ENCODE measurements around the gene ZNF836.
A peak's percentile ranks its signal among the peaks of the same experiment; 100 is the strongest.

Gene ZNF836

DNA sequence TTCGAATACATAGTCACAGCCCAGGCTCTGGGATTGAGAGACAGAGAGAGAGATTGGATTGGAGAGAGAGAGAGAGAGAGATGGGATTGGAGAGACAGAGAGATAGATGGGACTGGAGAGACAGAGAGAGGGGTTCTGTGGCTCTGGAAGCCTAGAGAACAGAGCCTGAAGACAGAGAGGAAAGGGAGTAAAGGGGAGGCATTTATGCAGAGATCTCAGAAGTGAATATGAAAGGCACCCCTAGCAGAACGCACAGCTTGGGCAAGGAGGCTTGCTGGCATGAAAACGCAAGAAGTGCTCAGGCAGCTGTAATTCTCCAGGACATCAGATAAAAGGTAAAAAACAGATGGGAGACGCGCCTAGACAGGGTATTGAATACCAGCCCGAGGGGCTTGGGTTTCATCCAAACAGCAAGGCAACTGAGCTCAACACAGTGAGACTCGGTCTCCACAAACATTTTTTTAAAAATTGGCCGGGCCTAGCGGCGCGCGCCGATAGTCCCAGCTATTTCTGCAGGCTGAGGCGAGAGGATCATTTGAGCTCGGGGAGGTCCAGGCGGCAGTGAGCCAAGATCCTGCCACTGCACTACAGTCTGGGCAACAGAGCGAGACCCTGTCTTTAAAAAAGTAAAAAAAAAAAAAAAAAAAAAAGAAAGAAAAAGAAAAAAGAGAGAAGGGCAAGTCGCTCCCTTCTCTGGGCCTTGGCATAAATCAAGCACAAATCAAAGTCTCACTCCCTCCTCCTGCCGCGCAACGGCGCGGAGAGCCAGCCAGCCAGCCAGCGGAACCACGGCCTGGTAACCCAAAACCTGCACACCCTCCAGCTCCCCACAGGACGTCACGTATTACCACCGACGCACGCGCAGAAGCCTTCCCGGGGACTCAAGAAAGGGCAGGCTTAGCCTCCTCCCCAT, 17.7 kb upstream of the ZNF836 start:
- DNase-seq, result no peak

DNA sequence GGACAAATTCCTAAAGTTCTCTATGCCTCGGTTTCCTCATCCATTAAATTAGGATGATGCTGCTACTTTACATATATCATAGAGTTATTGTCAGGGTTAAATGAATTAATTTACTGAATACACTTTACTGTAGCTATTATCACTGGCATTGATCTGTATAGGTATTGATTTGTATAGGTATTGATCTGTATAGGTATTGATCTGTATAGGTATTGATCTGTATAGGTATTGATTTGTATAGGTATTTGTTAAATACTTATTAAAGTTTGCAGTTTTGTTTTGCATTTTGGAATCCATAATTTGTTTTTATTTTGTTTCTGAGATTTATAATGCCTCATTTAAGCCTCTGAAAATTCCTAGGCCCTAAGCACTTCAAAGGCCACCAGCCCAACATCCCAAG, 16.0 kb upstream of the ZNF836 start:
- DNase-seq, result no peak

DNA sequence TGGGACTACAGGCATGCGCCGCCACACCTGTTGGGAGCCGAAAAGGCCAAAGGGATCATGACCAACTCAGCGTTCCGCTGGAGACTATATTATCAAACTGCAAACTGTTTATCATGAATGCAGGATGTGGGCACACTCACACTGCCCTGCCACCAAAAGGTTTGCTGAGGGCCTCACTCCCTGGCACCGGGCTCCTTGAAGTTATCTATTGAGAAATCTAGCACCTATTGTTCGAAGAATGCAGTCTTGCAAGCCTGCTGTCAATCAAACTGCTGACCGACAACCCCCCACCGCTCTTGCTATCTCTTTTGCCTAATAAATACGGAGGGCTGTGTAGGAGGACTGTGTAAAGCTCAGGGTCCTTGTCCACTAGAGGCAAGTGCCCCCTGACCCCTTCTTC, 5.2 kb upstream of the ZNF836 start:
- DNase-seq, result no peak

DNA sequence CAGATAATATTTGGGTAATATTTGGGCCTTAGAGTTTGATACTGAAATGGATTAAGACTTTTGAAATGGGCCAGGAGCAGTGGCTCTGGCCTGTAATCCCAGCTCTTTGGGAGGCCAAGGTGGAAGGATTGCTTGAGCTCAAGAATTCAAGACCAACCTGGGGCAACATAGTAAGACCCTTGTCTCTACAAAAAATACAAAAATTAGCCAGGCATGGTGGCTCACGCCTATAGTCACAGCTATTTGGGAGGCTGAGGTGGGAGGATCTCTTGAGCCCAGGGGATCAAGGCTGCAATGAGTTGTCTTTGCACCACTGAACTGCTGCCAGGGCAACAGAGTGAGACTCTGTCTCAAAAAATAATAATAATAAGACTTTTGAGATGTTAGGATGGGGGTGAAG, 926 bp upstream of the ZNF836 start:
- DNase-seq, result no peak

DNA sequence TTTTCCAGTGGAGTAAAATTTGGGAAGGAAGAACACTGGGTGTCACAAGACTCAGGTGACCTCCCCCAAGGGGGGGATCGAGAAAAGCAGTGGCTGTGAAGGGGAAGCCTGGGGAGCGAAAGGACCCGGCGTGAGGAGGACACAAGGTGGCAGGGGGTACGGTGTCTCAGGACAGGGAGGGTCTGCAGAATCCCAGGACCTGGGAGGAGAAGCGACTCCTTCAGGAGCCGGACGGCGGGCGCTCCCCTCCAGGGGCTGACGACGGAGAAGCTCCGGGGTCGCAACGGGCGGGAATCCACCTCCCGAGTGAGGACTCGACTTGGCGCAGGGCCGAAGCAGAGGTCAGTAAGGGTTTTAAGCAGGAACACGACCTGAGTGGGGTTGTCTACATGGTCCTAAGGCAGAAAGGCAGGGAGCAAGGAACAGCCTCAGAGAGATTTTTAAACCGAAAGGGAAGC, 529 bp downstream of the ZNF836 start:
- DNase-seq, result no peak

DNA sequence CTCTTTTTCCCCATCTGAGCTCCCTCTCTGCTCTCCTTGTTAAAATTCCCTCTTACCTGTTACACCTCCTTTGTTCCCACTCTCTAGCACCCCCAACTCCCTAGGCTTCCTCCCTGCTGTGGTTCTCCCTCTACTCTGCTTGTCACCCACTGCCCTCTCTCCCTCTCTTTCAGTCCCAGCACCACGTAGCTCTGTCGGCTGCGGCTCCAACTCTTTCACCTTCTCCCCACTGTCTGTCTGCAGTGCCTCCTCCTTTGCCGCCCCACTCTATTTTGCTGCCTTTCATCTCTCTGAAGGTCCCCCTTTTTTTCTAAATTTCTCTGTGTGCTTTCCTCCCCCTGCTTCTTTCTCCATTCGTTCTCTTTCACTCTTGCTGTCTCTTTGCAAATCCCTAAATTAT, 1.1 kb downstream of the ZNF836 start:
- no peak for DNase-seq

DNA sequence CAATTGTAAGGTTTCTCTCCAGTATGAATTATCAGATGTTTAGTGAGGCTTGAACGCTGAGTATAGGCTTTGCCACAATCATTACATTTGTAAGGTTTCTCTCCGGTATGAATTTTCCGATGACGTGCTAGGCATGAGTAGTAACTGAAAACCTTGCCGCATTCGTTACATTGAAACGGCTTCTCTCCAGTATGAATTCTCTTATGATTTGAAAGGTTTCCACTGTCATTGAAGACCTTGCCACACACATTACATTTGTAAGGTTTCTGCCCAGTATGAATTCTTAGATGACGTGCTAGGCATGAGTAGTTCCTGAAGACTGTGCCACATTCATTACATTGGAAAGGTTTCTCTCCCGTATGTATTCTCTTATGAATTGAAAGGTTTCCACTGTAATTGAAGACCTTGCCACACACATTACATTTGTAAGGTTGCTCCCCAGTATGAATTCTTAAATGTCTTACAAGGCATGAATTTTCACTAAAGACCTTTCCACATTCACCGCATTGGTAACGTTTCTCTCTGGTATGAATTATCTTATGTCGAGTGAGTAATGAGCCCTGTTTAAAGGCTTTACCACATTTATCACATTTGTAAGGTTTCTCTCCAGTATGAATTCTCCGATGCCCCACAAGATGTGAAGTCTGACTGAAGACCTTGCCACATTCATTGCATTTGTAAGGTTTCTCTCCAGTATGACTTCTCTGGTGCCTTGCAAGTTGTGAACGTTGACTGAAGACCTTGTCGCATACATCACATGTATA, 15.6 kb downstream of the ZNF836 start:
- DNase-seq, result no peak

DNA sequence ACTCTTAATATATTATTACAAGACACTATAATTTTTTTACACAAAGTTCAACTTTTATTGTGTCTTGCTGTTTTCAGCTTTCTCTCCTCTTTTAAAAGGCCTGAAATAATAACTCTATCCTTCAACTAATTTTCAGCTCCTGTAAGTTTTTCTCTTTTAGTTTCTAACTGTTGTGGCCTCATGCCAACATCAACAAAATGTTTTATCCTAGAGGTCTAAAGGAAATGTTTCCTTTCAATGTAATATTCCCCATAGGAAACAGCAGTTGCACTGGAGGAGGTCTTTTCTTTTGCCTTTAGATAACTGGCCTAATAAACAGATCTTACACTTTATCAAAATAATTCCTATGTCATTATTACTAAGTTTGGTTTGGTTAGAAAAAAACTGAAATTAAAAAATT, 23.2 kb downstream of the ZNF836 start:
- no peak for DNase-seq

DNA sequence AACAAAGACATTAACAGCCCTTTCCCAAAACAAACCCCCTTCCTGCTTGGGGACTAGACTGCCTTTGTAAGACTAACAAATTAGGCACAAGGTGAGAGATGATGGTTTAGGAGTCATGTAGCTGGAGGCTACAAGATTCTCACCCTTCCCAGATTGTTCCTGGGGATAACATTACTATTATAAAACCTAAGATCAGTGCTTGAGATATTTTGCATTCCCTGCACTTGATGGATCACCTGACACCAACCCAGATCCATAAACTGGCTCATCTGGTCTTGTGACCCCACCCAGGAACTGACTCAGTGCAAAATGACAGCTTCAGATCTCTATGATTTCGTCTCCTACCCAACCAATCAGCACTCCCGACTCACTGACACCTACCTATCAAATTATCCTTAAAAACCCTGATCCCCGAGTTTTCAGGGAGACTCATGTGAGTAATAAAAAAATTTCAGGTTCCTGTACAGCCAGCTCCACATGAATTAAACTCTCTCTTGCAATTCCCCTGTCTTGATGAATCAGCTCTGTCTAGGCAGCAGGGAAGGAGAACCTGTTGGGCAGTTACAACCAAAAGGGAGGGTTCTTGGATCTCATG, 29.3 kb downstream of the ZNF836 start:
- DNase-seq, result no peak

DNA sequence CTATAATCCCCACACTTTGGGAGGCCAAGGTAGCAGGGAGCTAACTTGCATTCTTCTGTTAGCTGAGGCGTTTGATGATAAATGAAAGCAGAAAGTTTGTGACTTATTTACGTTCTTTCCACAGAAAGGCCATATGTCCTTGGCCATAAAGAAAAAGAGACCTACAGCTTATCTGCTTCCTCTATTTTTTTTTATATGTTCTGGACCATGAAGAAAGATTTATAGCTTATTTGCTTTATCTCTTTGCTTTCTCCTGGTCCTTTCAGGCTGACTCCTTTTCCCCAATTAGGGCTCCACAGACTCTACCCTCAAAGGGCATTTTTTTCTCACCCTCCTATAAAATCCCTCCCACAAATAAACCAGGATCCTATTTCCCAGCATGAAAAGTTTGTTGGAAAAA, 30.2 kb downstream of the ZNF836 start:
- no peak for DNase-seq

DNA sequence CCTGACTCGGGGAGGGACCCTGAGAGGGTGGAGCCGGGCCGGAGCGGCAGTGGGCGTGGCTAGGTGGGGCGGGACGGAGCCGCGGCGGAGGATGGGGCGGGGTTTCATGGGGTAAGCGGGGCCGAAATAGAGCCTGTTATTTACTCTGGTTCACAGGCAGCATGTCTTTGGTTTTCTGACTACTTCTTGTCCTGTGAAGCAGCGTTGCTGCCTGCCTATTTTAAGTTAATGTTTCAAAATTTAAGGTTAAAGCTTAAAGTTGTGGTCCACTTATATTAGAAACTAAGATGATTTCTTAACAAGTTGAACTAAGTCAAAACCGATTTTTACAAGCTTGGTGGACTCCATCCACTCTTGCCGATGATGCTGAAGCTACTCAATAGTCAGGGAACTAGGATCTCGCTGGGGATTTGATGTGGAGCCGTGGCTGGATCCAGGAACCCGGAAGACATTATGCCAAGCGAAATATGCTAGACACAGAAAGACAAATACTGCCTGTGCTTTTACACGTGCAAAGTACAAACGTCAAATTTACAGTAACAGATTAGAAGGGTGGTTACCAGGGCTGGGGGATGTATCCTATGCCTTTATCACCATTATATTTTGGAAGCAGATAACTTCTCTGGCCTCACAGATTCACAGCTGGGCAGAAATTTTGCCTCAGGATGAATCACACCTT, 31.2 kb downstream of the ZNF836 start:
- no peak for DNase-seq

DNA sequence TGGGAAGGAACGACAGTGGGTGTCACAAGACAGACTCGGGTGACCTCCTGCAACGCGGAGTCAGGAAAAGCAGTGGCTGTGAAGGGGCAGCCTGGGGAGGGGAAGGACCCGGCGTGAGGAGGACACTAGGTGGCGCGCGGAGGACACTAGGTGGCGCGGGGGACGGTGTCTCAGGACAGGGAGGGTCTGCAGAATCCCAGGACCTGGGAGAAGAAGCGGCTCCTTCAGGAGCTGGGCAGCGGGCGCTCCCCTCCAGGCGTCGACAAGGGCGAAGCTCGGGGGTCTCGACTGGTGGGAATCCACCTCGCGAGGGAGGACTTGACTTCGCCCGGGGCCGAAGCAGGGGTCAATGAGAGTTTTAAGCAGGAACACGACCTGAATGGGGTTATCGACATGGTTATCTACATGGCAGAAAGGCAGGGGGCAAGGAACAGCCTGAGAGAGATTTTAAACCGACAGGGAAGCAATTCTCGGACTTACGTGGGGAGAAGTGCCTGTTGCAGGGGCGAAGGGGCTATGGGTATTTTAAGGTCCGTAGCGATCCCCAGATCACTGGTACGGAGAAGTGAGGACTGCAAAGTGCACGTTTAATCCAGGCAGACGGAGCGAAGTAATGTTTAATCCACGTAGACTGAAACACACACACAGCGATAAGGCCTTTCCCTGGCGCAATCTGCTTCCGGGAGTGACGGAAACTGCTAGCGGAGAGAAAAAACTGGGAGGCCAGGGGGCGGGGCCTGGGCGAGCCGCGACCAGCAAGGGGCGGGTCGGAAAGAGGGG, 32.0 kb downstream of the ZNF836 start, which contains the start of gene ZNF616:
ZNF616 (minus strand) TSS at position 687 of the 780 bp plus-strand sequence. CDS start 9,426 bp downstream, outside the sequence.
- peak; percentile 95 for DNase-seq

DNA sequence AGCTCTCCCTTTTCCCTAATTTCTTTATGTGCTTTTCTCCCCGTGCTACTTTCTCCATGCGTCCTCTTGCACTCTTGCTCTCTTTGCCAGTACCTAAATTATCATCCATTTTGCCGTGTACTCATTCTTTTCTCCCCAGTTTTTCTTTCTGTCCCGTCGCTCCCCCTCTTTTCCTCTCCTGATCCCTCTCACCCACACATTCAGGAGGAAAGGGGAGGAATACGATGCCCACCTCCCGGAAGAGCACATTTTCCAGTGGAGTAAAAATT, 32.5 kb downstream of the ZNF836 start:
- no peak for DNase-seq

DNA sequence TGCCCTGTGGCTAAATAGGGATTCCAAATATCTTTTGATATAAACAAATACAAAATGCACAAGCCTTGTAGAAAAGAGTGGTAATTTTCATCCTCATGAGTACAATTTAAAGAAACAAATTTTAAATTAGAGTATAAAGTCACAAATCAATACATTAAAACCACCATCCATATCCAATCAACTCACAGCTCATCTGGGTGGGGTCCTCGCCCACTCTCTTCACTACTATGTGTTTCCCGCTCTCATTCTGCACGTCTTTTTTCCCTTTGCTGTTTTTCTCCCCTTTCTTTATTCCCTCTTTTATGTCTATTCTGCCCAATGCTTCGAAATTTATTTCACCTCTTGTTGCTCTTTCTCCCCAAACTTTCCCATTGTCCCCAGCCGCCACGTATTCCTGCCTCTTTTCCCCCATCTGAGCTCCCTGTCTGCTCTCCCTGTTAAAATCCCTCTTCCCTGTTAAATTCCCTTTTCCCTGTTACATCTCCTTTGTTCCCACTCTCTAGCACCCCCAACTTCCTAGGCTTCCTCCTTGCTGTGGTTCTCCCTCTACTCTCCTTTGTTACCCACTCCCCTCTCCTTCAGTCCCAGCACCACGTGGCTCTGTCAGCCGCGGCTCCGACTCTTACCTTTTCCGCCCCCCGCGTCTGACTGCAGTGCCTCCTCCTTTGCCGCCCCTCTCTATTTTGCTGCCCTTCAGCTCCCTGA, 33.0 kb downstream of the ZNF836 start:
- peak; percentile 18 for DNase-seq

DNA sequence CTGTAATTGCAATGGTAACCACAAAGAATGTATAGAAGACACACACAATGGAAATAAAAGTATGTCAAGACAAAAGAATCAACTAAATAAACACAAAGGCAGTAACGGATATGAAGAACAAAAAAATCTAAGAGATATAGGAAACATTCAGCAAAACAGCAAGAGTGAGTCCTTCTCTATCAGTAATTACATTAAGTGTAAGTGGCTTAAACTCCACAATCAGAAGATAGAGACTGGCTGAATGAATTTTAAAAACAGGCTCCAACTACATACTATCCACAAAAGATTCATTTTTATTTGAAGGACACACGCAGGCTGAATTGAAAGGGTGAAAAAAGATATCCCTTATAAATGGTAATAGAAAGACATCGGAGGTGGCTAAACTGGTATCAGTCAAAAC, 51.1 kb downstream of the ZNF836 start:
- no peak for DNase-seq

DNA sequence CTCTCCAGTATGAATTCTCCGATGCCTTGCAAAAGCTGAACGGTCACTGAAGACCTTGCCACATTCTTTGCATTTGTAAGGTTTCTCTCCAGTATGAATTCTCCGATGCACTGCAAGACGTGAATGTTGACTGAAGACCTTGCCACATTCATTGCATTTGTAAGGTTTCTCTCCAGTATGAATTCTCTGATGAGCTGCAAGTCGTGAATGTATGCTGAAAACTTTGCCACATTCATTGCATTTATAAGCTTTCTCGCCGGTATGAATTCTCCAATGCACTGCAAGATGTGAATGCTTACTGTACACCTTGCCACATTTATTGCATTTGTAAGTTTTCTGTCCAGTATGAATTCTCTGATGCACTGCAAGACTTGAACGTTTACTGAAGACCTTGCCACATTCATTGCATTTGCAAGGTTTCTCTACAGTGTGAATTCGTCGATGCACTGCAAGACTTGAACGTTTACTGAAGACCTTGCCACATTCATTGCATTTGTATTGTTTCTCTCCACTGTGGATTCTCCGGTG, 55.8 kb downstream of the ZNF836 start:
- DNase-seq, result no peak

DNA sequence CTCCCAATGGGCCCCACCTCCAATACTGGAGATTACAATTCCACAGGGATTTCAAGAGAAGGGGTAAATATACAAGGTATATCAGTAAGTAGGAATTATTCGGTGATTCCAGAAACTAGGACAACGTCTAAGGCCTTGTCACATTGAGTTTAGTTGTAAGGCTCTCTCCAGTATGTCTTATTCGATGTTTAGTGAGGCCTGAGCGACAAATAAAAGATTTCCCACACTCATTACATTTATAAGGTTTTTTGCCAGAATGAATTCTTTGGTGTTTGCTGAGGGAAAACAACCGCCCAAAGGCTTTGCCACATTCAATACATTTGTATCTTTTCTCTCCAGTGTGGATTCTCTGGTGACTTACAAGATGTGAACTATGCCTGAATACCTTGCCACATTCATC, 56.7 kb downstream of the ZNF836 start:
- DNase-seq, result no peak

DNA sequence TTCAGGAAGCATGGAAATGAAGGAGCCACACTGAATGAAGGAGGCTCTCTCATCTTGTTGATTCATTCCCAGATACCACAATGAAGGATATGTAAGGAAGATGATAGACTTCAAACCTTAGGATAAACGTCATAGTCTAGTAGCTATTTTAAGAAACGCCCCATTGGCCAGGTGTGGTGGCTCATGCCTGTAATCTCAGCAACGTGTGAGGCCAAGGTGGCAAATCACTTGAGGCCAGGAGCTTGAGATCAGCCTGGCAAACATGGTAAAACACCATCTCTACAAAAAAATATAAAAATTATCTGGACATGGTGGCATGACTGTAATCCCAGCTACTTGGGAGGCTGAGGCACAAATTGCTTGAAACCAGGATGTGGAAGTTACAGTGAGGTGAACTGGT, 58.8 kb downstream of the ZNF836 start:
- DNase-seq, result no peak

DNA sequence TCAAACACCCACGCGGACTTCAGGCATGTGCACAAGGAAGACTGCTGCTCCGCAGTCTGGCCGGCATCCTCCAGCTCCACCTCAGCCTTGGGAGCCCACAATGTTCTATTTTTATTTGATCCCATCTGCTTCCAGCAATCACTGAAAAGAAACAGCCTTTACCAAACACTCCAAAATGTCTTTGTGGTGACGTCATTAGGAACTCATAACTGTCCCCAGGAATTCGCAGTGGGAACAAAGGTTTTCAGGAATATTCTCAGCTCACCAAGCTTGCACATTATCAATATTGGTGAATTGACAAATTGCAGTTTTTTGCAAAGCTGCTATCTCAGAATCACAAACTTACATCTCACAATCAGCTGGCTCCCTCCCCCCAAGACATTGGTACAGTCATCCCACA, 60.6 kb downstream of the ZNF836 start:
- DNase-seq, result no peak
